Stimulated activated CD4-positive, alpha-beta T cell treated with anti-CD3 and anti-CD28 coated beads, Interleukin-12 subunit alpha, Interleukin-12 subunit beta, amount 100 ng/mL, for 24 hours (primary cell): ENCODE data around the gene ANXA10.
"Not testable (repeated sequence)": the region's sequence is repeated elsewhere in the genome, so short reads cannot be mapped to it uniquely, and the experiment has no call there.

ENCODE experiments used
- DNase-seq, 2 experiments: peaks; one replicate each; pipeline ENCODE4 v3.0.0-alpha.2; 2020; ENCODE audit warnings: low read depth in 2 of 2

ANXA10 gene, protein sequence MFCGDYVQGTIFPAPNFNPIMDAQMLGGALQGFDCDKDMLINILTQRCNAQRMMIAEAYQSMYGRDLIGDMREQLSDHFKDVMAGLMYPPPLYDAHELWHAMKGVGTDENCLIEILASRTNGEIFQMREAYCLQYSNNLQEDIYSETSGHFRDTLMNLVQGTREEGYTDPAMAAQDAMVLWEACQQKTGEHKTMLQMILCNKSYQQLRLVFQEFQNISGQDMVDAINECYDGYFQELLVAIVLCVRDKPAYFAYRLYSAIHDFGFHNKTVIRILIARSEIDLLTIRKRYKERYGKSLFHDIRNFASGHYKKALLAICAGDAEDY

DNA sequence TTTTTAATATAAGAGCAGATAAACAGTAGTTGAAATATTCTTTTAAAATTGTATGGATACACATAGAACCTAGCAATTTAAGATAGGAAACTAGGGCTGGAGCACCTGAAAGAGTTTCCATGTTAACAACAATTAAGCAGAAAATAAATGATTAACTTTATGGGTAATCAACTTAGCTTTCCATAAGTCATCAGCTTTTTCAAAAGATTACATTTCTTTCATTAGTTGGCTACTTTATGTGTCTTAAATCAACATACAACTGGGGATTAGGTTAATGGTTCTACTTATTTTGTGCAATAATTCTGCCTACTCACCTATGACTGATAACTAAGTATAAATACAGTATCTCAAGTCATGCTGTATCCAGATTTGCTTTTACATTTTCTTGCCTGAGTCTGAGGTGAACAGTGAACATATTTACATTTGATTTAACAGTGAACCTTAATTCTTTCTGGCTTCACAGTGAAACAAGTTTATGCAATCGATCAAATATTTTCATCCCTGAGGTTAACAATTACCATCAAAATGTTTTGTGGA, at the start of gene ANXA10:
ANXA10 (plus strand) TSS at position 362 of the 537 bp plus-strand sequence; CDS start at position 526, 164 bp downstream.
- no peak for DNase-seq

DNA sequence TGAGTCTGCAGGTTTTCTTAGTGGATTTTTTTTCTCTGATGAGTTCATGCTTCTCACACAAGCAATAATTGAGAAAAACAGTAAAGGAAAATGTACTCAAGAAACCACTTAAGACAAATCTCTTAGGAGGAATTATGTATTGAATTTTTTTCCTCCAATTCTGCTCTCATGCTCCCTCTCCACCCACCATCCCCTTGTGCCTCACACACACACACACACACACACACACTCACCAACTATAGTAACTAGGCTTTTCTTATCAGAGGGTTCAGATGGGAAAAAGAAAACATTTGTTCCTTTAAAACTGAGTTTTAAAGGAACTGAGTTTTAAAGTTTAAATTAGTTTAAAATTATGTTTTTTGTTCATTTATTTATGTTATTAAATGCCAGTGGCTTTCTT, 47.0 kb upstream of the ANXA10 start:
- DNase-seq = no peak

DNA sequence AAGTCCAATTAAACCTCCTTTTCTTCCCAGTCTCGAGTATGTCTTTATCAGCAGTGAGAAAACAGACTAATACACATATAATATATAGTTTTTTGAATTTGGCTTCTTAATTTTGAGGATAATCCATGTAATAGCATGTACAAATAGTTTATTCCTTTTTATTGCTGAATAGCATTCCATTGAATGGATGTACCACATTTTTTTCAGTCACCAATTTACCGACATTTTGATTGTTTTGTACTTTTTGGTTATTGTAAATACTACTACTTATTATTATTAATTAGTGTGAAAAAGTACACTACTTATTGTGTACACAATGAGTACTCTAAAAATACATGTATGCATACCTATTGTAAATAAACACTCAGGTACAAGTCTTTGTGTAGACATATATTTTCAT, 42.3 kb upstream of the ANXA10 start:
- DNase-seq = no peak

DNA sequence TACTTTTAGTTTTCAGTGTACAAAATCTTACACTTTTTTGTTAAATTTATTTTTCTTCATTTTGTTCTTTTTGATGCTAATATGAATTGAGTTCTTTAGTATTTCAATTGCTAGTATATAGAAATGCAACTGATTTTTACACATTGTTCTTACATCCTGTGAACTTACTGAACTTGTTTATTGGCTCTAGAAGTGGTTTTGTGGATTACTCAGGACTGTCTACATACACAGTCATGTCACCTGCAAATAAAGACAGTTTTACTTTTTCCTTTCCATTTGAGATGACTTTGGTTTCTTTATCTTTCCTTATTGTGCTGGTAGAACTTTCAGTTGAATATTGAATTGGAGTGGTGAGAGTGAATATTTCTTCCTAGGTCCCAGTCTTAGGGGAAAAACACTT, 40.8 kb upstream of the ANXA10 start:
- DNase-seq = no peak

DNA sequence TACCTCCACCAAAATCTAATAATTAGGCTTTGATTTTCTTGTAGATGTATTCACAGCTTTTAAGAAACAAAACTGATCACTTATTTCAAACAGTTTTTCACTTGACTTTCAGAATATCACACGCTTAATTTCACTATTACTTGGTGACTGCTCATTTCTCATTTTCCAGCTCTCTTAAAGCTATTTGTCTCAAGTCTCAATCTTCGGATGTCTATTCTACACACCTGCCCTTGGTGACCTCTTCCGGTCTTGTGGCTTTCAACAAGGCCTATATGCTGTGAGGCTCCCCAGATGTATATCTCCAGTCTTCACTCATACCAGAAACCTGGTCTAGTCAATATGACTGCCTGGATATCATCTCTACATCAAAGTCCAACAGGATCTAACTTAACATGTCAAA, 34.9 kb upstream of the ANXA10 start:
- no peak for DNase-seq

DNA sequence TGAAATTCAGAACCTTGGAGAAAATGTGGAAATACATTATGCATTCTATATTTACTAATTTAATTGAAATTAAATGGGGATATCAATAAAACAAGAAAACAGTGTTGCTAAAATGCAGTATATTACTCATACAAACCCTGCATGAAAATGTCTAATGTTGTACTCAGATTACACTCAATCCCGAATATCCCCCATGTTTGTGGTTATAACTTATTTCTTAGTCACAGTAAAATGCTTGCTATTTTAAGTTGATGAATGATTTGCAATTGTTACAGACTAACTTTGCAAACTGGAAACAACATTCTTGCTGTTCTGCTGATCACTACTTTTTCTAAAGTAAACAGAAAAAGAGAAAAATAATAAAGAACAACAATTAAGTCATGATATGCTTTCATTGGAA, 33.1 kb upstream of the ANXA10 start:
- DNase-seq = no peak

DNA sequence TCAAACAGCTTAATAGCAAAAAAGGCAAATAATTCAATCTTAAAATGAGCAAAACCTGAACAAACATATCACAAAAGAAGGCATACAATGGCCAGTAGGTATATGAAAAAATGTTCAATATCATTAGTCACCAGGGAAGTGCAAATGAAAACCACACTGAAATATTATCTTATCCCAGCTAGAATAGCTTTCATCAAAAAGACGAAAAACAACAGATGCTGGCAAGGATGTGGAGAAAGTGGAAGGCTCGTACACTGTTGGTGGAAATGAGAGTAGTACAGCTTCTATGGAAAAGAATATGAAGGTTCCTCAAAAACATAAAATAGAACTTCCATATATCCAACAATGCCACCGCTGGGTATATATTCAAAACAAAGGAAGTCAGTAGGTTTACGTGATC, 29.3 kb upstream of the ANXA10 start:
- DNase-seq = no peak

DNA sequence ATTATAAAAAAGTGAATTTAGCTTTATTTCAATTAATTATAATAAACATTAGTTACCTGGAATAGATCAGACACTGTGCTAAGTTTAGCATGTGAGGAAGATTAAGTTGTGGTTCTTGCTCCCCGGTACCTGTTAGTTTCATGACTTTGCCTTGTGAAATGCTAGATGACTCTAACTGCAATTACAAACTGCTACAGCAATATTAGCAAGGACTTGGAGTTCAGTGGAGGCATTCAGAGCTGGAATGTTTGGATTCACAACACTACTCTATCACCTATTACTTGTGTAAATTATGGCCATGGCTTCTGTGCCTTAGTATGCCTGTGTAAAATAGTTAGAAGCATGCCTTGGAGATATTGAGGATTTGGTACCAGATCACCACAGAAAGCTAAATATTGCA, 21.4 kb upstream of the ANXA10 start:
- DNase-seq = no peak

DNA sequence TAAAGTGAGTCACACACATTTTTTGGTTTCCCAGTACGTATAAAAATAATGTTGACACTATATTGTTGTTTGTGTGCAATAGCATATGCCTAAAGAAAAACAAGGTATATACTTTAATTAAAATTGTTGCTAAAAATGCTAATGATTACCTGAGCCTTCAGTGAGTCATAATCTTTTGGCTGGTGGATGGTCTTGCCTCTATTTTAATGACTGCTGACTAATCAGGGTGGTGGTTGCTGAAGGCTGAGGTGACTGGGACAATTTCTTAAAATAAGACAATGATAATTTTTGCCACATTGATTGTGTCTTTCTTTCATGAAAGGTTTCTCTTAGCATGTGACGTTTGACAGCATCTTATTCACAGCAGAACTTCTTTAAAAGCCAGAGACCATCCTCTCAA, 21.0 kb upstream of the ANXA10 start:
- no peak for DNase-seq

DNA sequence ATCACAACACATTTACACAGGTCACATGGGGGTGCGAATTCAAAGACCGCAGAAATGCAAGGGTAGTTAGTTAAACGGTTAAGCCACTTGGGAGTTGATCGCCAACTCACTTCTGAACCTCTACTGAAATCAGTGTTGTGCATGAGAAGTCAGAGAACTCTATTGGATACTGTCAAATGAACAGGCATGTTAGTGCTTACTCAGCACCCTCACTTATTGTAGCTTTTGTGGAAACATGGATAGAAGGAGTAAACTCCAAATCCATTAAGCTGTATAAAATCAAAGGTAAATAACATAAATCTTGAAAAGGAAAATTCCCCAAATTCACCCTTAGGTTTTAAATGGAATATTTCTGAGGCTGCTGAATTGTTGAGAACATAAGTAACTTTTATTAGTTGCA, 17.5 kb upstream of the ANXA10 start:
- DNase-seq = no peak

DNA sequence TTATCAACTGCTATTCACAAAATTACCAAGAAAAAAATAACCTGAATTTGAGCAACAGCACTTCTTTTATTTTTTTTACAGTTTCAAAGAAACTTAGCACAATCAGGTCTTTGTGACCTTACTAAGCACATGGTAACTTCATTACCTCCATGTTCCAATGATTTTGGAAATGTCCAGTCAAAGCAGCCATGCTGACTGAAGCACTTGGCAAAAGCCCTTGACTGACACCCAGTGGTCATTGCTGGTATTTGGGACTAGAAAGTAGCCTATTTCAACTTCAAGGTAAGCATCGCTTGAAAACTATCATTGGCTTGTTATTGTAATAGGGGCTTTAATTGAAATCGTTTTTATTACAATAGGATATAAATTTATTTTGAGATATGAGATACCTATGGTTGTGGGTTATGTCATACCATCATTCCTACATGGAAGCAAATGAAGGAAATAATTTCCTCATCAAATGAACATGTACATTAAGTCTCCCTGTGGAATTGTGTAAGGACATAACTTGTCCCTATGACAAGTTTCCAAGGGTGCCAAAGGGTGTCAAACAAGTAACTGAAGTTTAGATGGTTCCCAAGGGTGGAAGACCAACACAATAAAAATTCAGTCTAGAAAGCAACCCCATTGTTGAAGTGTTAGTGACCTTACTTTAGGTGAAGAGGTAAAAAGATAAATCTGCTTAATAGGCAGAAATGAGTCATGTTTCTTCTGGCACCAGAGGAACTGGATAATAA, 15.2 kb upstream of the ANXA10 start:
- peak; percentile 5 to 43 for DNase-seq

DNA sequence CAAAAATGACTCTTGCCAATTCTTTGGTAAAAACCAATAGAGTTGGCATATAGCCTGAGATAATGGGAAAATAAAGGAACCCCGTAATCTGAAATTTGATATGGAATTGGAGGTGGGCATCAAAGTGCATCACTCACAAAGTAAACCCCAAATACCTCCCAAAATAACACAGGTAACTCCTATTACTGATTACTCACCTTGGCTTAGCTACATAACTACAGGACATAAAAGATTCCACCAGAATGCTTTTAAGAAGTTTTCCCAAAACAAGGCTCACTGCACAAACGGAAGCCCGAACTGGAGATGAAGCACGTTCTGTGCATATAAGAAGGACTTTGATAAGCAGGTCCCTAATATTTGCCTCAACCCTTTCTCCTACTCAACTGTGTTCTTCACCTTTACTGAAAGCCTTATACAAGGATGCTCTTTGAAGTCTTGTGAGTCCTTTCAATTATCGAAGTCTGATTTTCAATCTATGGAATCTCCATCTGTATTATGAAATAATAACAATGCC, 14.6 kb upstream of the ANXA10 start:
- DNase-seq = no peak

DNA sequence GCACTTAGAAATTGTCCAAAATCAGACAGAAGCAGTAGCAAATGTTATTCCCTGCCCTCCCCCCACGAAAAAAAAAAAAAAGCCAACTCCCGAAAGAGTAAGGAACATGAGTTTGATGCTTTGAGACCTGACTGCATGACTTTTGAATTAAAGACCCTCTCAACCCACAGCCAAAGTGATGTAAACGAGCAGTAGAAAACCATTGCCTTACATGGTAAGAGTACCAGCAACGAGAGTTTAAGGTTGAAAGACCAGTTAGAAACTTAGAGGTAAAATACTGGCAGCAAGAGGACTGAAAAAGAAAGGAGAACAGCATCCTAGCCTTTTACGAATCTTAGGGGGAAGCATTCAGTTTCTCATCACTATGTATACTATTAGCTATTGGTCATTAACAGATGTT, 10.0 kb upstream of the ANXA10 start:
- DNase-seq = no peak

DNA sequence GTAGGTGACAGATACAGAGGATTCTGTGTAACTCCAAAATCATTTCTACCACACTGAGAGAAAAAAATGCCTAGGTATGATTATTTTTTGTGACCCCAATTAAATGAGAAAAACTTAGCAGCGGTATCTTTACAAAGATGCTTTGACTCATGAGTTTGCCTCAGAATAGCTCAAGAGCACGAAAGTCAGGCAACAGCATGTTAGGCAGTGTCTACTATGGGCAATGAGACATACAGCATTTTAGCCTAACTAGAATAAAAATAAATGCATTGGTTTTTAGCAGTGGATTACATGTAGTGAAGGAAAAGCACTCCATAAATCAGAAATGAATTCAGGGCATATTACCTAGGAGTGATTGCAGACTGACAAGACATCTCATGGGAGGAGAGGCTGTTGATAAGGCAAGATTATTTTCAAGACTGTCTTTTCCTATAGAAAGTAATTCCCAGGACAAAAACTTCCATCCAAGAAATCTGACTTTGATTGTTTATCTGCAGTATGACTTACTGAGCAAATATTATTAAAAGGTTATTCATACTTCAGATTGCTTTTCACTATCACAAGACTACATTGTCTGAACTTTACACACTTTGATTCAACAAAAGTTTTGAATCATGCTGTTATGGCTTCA, 3.6 kb downstream of the ANXA10 start:
- DNase-seq = no peak

DNA sequence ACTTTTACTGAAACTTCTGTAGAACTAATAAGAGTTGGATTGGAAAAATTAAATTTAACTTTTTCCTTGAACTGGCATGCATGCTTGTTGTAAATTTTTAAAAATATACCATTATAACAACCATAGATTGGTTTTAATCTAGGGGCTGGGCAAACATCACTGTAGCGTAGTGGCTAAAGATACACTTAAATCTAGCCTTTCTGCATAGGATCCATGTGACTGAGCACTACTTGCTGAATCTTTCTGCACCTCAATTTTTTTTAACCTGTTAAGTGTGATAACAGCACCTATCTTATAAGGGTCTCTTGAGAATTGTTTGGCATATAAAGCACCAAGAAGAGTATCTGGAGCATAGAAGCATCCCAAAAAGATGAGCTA, 4.1 kb downstream of the ANXA10 start:
- no peak for DNase-seq

DNA sequence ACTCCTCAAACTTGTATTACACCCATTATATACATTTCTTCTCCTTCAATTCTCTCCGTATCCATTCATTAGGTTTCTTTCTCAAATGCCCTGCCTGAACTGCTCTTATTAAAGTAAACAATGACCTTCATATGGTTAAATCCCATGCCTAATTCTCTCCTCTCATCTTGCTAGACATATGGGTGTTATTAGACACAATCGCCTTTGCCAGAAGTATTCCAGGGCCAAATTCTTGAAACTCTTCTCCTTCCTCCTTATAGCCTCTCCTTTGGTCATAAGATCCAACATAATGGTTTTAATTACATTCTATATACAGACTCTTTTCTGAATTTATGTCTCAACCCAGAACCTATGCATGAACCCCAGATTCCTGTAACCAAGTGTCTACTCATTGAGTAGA, 4.8 kb downstream of the ANXA10 start:
- DNase-seq = no peak

DNA sequence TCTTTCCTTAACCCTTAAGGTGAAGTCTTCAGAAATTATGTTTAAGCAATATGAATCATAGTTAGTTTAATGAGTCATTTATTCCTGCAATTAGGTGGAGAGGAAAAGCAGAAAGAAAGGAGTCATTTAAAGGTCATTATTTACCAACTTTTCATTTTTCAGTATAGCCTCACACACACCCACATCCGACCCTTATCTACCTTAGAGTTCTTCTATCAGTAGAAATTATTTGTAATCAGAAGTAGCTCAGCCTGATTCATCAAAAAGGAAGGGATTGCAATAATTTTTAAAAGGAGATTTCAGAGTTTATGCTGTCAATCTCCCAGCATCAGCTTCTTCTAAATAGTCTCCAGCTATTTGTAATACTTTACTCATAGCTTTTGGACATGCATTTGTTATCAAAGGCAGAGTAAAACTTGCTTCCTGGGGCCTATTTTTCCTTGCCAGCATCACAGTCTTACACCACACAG, 5.9 kb downstream of the ANXA10 start:
- no peak for DNase-seq

DNA sequence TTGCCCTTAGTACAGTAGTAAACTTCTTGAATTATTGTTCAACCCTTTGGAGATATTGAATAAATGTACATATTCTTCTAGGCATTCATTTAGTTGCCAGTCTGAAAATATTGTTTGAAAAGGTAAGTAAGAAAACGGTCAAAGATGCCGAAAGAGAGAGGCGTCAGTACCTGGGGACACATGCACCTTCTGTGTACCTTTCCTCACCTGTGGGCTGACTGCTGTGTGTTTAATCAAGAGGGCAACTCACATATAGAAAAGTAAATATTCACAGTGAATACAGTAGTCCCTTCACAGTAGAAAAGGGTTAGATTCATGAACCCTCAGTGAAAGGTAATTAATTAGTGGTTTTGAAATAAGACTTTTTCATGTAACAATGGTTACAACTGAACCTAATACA, 6.9 kb downstream of the ANXA10 start:
- DNase-seq = no peak

DNA sequence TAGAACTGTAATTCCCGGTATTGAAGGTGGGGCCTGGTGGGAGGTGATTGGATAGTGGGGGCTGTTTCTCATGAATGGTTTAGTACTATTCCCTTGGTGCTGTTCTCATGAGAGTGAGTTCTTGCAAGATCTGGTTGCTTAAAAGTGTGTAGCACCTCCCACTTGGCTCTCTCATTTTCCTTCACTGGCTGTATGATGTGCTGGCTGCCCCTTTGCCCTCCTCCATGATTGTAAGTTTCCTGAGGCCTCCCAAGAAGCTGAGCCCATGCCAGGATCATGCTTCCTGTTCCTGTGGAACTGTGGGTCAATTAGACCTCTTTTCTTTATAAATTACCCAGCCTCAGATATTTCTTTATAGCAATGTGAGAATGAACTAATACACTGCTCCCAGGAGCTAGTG, 8.7 kb downstream of the ANXA10 start:
- DNase-seq = no peak

DNA sequence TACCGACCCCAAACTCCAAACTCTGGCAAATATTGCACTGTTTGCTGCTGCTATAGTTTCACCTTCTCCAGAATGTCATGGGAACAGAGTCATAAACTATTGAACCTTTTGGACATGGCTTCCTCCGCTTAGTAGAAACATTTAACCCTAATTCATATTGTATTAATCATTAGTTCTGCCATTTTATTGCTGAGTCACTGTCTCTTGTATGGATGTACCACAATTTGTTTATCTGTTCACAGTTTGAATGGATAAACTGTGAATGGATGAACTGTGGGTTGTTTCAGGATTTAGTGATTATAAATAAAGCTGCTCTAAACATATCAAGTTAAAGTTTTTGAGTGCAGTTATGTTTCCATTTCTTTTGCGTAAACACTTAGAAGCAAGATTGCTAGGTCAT, 10.1 kb downstream of the ANXA10 start:
- no peak for DNase-seq

DNA sequence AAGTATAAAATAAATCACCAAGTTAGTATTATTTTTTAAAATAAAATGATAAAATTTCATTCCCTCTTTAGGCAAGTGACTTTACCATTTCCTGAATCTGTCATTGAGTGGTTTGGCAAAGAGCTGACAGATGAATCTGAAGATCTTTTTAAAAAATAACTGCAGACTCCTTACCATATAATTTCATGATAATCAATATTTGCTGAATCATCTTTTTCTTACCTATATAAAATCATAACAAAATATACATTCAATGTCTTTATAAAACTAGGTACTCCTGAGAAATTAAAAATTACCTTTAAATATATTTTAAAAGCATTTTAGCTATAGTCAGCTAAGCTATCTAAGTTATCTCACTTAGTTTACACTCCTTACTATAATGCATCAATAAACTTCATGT, 17.2 kb downstream of the ANXA10 start:
- no peak for DNase-seq

DNA sequence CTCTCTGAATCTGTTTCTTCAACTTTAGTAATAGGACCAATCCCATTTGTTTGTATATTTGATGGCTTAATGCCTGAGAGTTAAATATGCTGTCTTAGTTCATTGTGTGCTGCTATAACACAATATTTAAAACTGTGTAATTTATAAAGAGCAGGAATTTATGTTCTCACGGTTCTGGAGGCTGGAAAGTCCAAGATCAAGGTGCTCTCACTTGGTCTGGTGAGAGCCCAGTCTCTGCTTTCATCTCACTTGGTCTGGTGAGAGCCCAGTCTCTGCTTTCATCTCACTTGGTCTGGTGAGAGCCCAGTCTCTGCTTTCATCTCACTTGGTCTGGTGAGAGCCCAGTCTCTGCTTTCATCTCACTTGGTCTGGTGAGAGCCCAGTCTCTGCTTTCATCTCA, 20.7 kb downstream of the ANXA10 start:
- not testable (repeated sequence) for DNase-seq
